Ovary (tissue), 9 donors: Measurements from ENCODE around the gene ATP6V1G1. TPM values are rescaled to one million over a fixed set of nuclear protein-coding genes. Genes with fewer than 3 reads are reported as not detected.

Source experiments
- DNase-seq, 5 donors: peaks; one replicate each; pipeline ENCODE4 v3.0.0-alpha.2; 2019 to 2020
- H3K27ac ChIP-seq, 2 donors: fragments of 200-600 bp; one replicate each; pipeline versions ENCODE4 v1.5.1 to v1.8.0; 2019 to 2022
- H3K27me3 ChIP-seq: fragments of 200-600 bp; one replicate; pipeline ENCODE4 v1.8.0; 2022
- H3K36me3 ChIP-seq: fragments of 200-600 bp; sonication (generic); one replicate; pipeline ENCODE4 v1.5.1; 2019
- H3K4me1 ChIP-seq: one replicate; pipeline ENCODE4 v1.8.1; 2013; ENCODE audit warnings: mild to moderate bottlenecking, moderate library complexity; ENCODE audit not compliant: insufficient read depth
- H3K4me3 ChIP-seq: fragments of 200-600 bp; sonication (generic); one replicate; pipeline ENCODE4 v1.5.1; 2017
- H3K9me3 ChIP-seq, 2 donors: fragments of 200-600 bp in 1 of 2; sonication (generic) in 1 of 2; one replicate each; pipeline versions ENCODE4 v1.5.1 to v1.8.1; 2013 to 2019; ENCODE audit warnings: mild to moderate bottlenecking in 1 of 2, moderate library complexity in 1 of 2
- EP300 ChIP-seq: sonication (generic); formaldehyde crosslinking; IDR thresholded peaks from one replicate; pipeline ENCODE4 v1.6.1; 2017; ENCODE audit warnings: antibody characterized with exemption
- POLR2A ChIP-seq: fragments of 450-650 bp; IDR thresholded peaks from one replicate; pipeline ENCODE4 v1.6.1; 2017; ENCODE audit warnings: antibody characterized with exemption, mild to moderate bottlenecking, moderate library complexity
- WGBS, 3 donors: extraction: QIAGEN DNeasy Blood & Tissue Kit in 1 of 3; methylation state at CpG; one replicate each; pipeline versions ENCODE4 v1.1.5 to v1.1.7; 2013 to 2017; 5-methylcytosine and 5-hydroxymethylcytosine counted together
- intact Hi-C, 4 donors: fragments of 100-400 bp; cut with DNase I; formaldehyde crosslinking; loops; one replicate each; pipeline versions ENCODE4 v1.11.0 to v1.15.1; 2022 to 2023
- polyA plus RNA-seq, 2 donors: library from polyadenylated mRNA; stranded (reverse); fragments of 200-250 nt in 1 of 2; fragments of 350-450 nt in 1 of 2; fragmentation: Illumina TruSeq in 1 of 2; extraction: RNeasy Lipid Tissue Mini Kit (QIAGEN cat#74804) in 1 of 2; gene quantifications; one replicate each; pipeline ENCODE4 v1.2.3, GENCODE V29; 2013 to 2014
- total RNA-seq, 7 donors: library from RNA; depleted of rRNA in 2 of 7; stranded (reverse); fragments of >200 nt in 2 of 7; fragmentation: NEBNext Ultra II Directional in 3 of 7; extraction: Animal tissue kit (Norgen Biotek cat#: 25700) in 3 of 7; gene quantifications; one replicate each; pipeline versions ENCODE4 v1.1.0 to v1.2.4, GENCODE V29; 2016 to 2023
- TF ChIP-seq, protein P1 (sequence below), 3 donors: fragments of 450-650 bp in 2 of 3; fragments of 200-600 bp in 1 of 3; IDR thresholded peaks; one replicate each; pipeline versions ENCODE4 v1.5.1 to v1.8.0; 2016 to 2022; ENCODE audit warnings: antibody characterized with exemption in 3 of 3, mild to moderate bottlenecking in 1 of 3
- donor health status: DM: no; HTN: no; CAD: no; lungs with moderate emphysema.
- donor health status: DM: no; HTN: no; CAD: no.
- donor health status: Bipolar disorder and iron deficiency.
- donor health status: DM: yes; HTN: yes; CAD: no.
- donor health status: DM: no; HTN: no; CAD: no.
- donor health status: DM: yes; HTN: yes; CAD: no.

The ATP6V1G1 gene
- total and polyA plus RNA-seq, 9 donors, result 93.5 to 211 (median 113) TPM

- H3K27ac ChIP-seq, result no peak overlapping the region
- DNase-seq, result no peak
- intact Hi-C loops, result no loop called here
Measured at GRCh38 chr9:114552706-114553105, 34.9 kb upstream of the ATP6V1G1 start.

GRCh38 chr9:114553202-114553601, 34.4 kb upstream of the ATP6V1G1 start:
- Histone ChIP-seq H3K27me3 (no peaks in the 10 kb centered on the region), H3K4me3 (no peak overlapping the region), H3K4me1 (no peaks in the 10 kb centered on the region), H3K27ac (no peak overlapping the region), H3K36me3 (no peaks in the 10 kb centered on the region), H3K9me3 (peaks cover 0 to 3% of the 10 kb centered on the region in 2 donors)
- WGBS, 3 donors, result 89 to 94% (median 91%) methylated on average over 3 of the region's 3 CpGs
- no peak for TF ChIP-seq POLR2A
- TF ChIP-seq, protein P1, sequence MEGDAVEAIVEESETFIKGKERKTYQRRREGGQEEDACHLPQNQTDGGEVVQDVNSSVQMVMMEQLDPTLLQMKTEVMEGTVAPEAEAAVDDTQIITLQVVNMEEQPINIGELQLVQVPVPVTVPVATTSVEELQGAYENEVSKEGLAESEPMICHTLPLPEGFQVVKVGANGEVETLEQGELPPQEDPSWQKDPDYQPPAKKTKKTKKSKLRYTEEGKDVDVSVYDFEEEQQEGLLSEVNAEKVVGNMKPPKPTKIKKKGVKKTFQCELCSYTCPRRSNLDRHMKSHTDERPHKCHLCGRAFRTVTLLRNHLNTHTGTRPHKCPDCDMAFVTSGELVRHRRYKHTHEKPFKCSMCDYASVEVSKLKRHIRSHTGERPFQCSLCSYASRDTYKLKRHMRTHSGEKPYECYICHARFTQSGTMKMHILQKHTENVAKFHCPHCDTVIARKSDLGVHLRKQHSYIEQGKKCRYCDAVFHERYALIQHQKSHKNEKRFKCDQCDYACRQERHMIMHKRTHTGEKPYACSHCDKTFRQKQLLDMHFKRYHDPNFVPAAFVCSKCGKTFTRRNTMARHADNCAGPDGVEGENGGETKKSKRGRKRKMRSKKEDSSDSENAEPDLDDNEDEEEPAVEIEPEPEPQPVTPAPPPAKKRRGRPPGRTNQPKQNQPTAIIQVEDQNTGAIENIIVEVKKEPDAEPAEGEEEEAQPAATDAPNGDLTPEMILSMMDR (IDR thresholded peaks at IDR 0.05), result no peak
- no peak for TF ChIP-seq EP300
- intact Hi-C loops, result no loop called here
- DNase-seq, result no peak

More at GRCh38 chr9:114552706-114553105, 34.9 kb upstream of the ATP6V1G1 start:
- H3K36me3 ChIP-seq, result no peaks in the 10 kb centered on the region
- no peaks in the 10 kb centered on the region for H3K27me3 ChIP-seq
- no peak overlapping the region for H3K4me3 ChIP-seq
- H3K4me1 ChIP-seq, result no peaks in the 10 kb centered on the region
- no peak for TF ChIP-seq POLR2A
- TF ChIP-seq, protein P1 (IDR thresholded peaks at IDR 0.05), result no peak
- no peak for TF ChIP-seq EP300
- peaks cover 0 to 7% of the 10 kb centered on the region in 2 donors for H3K9me3 ChIP-seq
- 85 to 87% (median 86%) methylated on average over 5 of the region's 5 CpGs for WGBS, 3 donors

DNA sequence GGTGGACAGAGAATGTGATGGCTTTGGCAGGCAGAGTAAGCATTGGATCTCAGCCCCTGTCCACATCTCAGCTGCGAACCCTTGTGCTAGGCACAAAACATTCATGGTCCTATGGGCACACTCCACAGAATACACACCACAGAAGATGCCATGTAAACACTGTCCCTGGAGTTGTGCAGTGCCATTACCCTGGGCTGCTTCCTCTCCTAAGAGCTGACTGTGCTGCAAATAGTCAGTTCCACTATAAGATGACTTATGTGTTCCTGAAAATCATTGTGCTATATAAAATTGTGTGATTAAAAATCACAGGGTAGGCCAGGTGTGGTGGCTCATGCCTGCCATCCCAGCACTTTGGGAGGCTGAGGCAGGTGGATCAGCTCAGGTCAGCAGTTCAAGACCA, 31.9 kb upstream of the ATP6V1G1 start:
- Histone ChIP-seq H3K36me3 (no peaks in the 10 kb centered on the region), H3K4me3 (no peak overlapping the region), H3K27me3 (no peaks in the 10 kb centered on the region), H3K4me1 (no peaks in the 10 kb centered on the region), H3K9me3 (no peaks in the 10 kb centered on the region), H3K27ac (no peak overlapping the region)
- intact Hi-C loops, result no loop called here
- no peak for DNase-seq
- no peak for TF ChIP-seq EP300
- TF ChIP-seq, protein P1 (IDR thresholded peaks at IDR 0.05), result no peak
- TF ChIP-seq POLR2A, result no peak
- 89 to 95% (median 92%) methylated on average over 1 of the region's 1 CpG for WGBS, 3 donors

- Histone ChIP-seq H3K4me1 (no peaks in the 10 kb centered on the region), H3K27me3 (no peaks in the 10 kb centered on the region), H3K4me3 (no peak overlapping the region), H3K36me3 (no peaks in the 10 kb centered on the region), H3K9me3 (no peaks in the 10 kb centered on the region), H3K27ac (no peak overlapping the region)
- TF ChIP-seq EP300, result no peak
- TF ChIP-seq POLR2A, result no peak
- TF ChIP-seq, protein P1 (IDR thresholded peaks at IDR 0.05), result no peak
- 35 to 50% (median 37%) methylated on average over 3 of the region's 3 CpGs for WGBS, 3 donors
- intact Hi-C loops, result no loop called here
- no peak for DNase-seq
Measured at GRCh38 chr9:114558027-114558675, 29.4 kb upstream of the ATP6V1G1 start.
